ENCODE measurements around the gene ZSCAN32.

Gene ZSCAN32

DNA sequence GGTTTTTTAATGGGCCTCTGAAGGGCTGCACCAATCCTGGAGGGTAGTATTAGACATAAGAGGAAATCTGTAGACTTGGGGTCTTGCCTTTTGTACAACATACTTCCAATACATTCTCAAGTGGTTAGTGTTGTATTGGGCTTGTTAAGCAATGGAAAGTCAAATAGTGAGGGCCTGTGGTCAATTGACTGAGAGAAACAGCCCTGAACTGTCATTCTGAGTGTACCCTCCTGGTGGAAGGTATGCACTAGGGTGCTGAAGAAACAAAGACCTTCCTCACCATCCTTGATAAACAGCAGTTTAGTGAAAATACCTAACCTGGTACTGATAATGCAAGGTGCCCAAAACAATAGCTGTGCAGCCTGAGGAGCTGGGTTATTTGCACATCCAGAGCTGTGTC lies 22.9 kb downstream of the ZSCAN32 start:
- Histone ChIP-seq H3K27me3 (ENCODE audit: insufficient read depth, insufficient read length) (no peaks in the 10 kb centered on the region), H3K4me1 (ENCODE audit: insufficient read depth, insufficient read length) (no peaks in the 10 kb centered on the region), H3K9me3 (ENCODE audit: insufficient read depth, low read length) (peaks cover 75% of the 10 kb centered on the region), H3K36me3 (ENCODE audit: insufficient read depth, insufficient read length, low read length) (peaks cover 35% of the 10 kb centered on the region), H3K9ac (ENCODE audit: insufficient read length, low read depth) (no peak overlapping the region), H3K4me3 (ENCODE audit: insufficient read length, low read depth) (no peak overlapping the region)
- no peak for TF ChIP-seq ZNF274 (IDR thresholded peaks at IDR 0.05; ENCODE audit: low read depth, low read length)
- no peak for TF ChIP-seq YY1 (IDR thresholded peaks at IDR 0.05; ENCODE audit: insufficient read depth, insufficient read length)
- TF ChIP-seq SUZ12 (IDR thresholded peaks at IDR 0.05; ENCODE audit: extremely low read depth, insufficient read depth, insufficient read length) = no peak
- no peak for DNase-seq (ENCODE audit: low read depth, low spot score)

- no peak overlapping the region for H3K9ac ChIP-seq (ENCODE audit: insufficient read length, low read depth)
- no peak for TF ChIP-seq ZNF274 (IDR thresholded peaks at IDR 0.05; ENCODE audit: low read depth, low read length)
- TF ChIP-seq YY1 (IDR thresholded peaks at IDR 0.05; ENCODE audit: insufficient read depth, insufficient read length) = no peak
- no peak for TF ChIP-seq SUZ12 (IDR thresholded peaks at IDR 0.05; ENCODE audit: extremely low read depth, insufficient read depth, insufficient read length)
- H3K9me3 ChIP-seq (ENCODE audit: insufficient read depth, low read length) = peaks cover 53% of the 10 kb centered on the region
Measured at GRCh38 chr16:3375680-3376079, 25.1 kb downstream of the ZSCAN32 start.

DNA sequence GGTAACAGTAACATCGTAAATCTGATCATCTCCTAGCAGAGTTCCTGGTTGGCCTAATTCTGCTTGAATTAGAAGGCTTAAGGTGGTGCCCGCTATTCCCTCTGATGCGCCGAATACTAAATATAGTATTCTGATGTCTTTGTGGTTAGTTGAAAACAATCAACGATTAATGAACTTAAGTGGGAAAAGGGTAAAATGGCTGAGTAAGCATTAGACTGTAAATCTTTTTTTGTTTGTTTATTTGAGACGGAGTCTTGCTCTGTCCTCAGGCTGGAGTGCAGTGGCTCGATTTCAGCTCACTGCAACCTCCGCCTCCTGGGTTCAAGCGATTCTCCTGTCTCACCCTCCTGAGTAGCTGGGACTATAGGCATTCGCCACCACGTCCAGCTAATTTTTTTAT lies 31.7 kb downstream of the ZSCAN32 start:
- H3K9ac ChIP-seq (ENCODE audit: insufficient read length, low read depth) = no peak overlapping the region

More at GRCh38 chr16:3375680-3376079, 25.1 kb downstream of the ZSCAN32 start:
- DNase-seq (ENCODE audit: low read depth, low spot score) = no peak
- Histone ChIP-seq H3K36me3 (ENCODE audit: insufficient read depth, insufficient read length, low read length) (peaks cover 17% of the 10 kb centered on the region), H3K4me1 (ENCODE audit: insufficient read depth, insufficient read length) (no peaks in the 10 kb centered on the region), H3K4me3 (ENCODE audit: insufficient read length, low read depth) (no peak overlapping the region), H3K27me3 (ENCODE audit: insufficient read depth, insufficient read length) (no peaks in the 10 kb centered on the region)

GRCh38 chr16:3364774-3365427 lies 35.9 kb downstream of the ZSCAN32 start:
- H3K9me3 ChIP-seq (ENCODE audit: insufficient read depth, low read length) = no peaks in the 10 kb centered on the region; the same call in 1 of the 2 replicates
- H3K4me1 ChIP-seq (ENCODE audit: insufficient read depth, insufficient read length) = no peaks in the 10 kb centered on the region
- peak; percentile 98 for DNase-seq (ENCODE audit: low read depth, low spot score)
- peaks cover 4% of the 10 kb centered on the region for H3K27me3 ChIP-seq (ENCODE audit: insufficient read depth, insufficient read length)
- TF ChIP-seq ZNF274 (IDR thresholded peaks at IDR 0.05; ENCODE audit: low read depth, low read length) = no peak
- no peak for TF ChIP-seq YY1 (IDR thresholded peaks at IDR 0.05; ENCODE audit: insufficient read depth, insufficient read length)
- TF ChIP-seq SUZ12 (IDR thresholded peaks at IDR 0.05; ENCODE audit: extremely low read depth, insufficient read depth, insufficient read length) = no peak
- H3K9ac ChIP-seq (ENCODE audit: insufficient read length, low read depth) = peak overlapping the region; percentile 89
- no peaks in the 10 kb centered on the region for H3K36me3 ChIP-seq (ENCODE audit: insufficient read depth, insufficient read length, low read length)
- H3K4me3 ChIP-seq (ENCODE audit: insufficient read length, low read depth) = peak overlapping the region; percentile 89

More for the DNA sequence above, 31.7 kb downstream of the ZSCAN32 start:
- H3K9me3 ChIP-seq (ENCODE audit: insufficient read depth, low read length) = peaks cover 5% of the 10 kb centered on the region; the same call in 1 of the 2 replicates
- no peak for DNase-seq (ENCODE audit: low read depth, low spot score)
- no peaks in the 10 kb centered on the region for H3K27me3 ChIP-seq (ENCODE audit: insufficient read depth, insufficient read length)
- no peak for TF ChIP-seq YY1 (IDR thresholded peaks at IDR 0.05; ENCODE audit: insufficient read depth, insufficient read length)
- no peak for TF ChIP-seq SUZ12 (IDR thresholded peaks at IDR 0.05; ENCODE audit: extremely low read depth, insufficient read depth, insufficient read length)
- no peak for TF ChIP-seq ZNF274 (IDR thresholded peaks at IDR 0.05; ENCODE audit: low read depth, low read length)
- no peak overlapping the region for H3K4me3 ChIP-seq (ENCODE audit: insufficient read length, low read depth)
- no peaks in the 10 kb centered on the region for H3K4me1 ChIP-seq (ENCODE audit: insufficient read depth, insufficient read length)
- H3K36me3 ChIP-seq (ENCODE audit: insufficient read depth, insufficient read length, low read length) = peaks cover 4% of the 10 kb centered on the region

DNA sequence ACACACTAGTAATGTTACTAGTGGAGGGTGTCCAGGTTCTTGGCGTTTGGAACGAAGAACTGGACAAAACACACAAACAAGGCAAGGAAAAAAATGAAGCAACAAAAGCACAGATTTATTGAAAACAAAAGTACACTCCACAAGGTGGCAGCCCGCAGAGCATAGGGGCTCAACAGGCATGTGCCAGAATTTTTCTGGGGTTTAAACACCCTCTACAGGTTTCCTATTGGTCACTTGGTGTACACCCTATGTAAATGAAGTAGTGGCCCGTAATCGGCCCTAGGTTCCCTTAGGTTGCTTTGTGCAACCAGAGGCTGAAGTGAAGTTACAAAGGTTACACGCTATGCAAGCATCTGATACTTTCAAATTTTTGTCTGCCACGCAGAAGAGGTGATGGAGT lies 37.0 kb downstream of the ZSCAN32 start:
- Histone ChIP-seq H3K9me3 (ENCODE audit: insufficient read depth, low read length) (no peaks in the 10 kb centered on the region; the same call in 1 of the 2 replicates), H3K36me3 (ENCODE audit: insufficient read depth, insufficient read length, low read length) (no peaks in the 10 kb centered on the region), H3K9ac (ENCODE audit: insufficient read length, low read depth) (no peak overlapping the region), H3K27me3 (ENCODE audit: insufficient read depth, insufficient read length) (peaks cover 4% of the 10 kb centered on the region), H3K4me1 (ENCODE audit: insufficient read depth, insufficient read length) (no peaks in the 10 kb centered on the region), H3K4me3 (ENCODE audit: insufficient read length, low read depth) (no peak overlapping the region)
- TF ChIP-seq SUZ12 (IDR thresholded peaks at IDR 0.05; ENCODE audit: extremely low read depth, insufficient read depth, insufficient read length) = no peak
- no peak for TF ChIP-seq YY1 (IDR thresholded peaks at IDR 0.05; ENCODE audit: insufficient read depth, insufficient read length)
- TF ChIP-seq ZNF274 (IDR thresholded peaks at IDR 0.05; ENCODE audit: low read depth, low read length) = no peak
- DNase-seq (ENCODE audit: low read depth, low spot score) = no peak

- Histone ChIP-seq H3K36me3 (ENCODE audit: insufficient read depth, insufficient read length, low read length) (no peaks in the 10 kb centered on the region), H3K4me3 (ENCODE audit: insufficient read length, low read depth) (no peak overlapping the region)
- no peak for TF ChIP-seq YY1 (IDR thresholded peaks at IDR 0.05; ENCODE audit: insufficient read depth, insufficient read length)
- no peak for TF ChIP-seq SUZ12 (IDR thresholded peaks at IDR 0.05; ENCODE audit: extremely low read depth, insufficient read depth, insufficient read length)
- no peak for TF ChIP-seq ZNF274 (IDR thresholded peaks at IDR 0.05; ENCODE audit: low read depth, low read length)
Measured at GRCh38 chr16:3362931-3363330, 37.9 kb downstream of the ZSCAN32 start.

GRCh38 chr16:3358871-3359270 lies 41.9 kb downstream of the ZSCAN32 start:
- H3K27me3 ChIP-seq (ENCODE audit: insufficient read depth, insufficient read length) = peaks cover 6% of the 10 kb centered on the region
- no peak overlapping the region for H3K9ac ChIP-seq (ENCODE audit: insufficient read length, low read depth)
- no peaks in the 10 kb centered on the region for H3K4me1 ChIP-seq (ENCODE audit: insufficient read depth, insufficient read length)
- no peaks in the 10 kb centered on the region for H3K36me3 ChIP-seq (ENCODE audit: insufficient read depth, insufficient read length, low read length)
- DNase-seq (ENCODE audit: low read depth, low spot score) = no peak
- TF ChIP-seq ZNF274 (IDR thresholded peaks at IDR 0.05; ENCODE audit: low read depth, low read length) = no peak
- no peak for TF ChIP-seq SUZ12 (IDR thresholded peaks at IDR 0.05; ENCODE audit: extremely low read depth, insufficient read depth, insufficient read length)
- no peak for TF ChIP-seq YY1 (IDR thresholded peaks at IDR 0.05; ENCODE audit: insufficient read depth, insufficient read length)
- H3K4me3 ChIP-seq (ENCODE audit: insufficient read length, low read depth) = no peak overlapping the region
- no peaks in the 10 kb centered on the region for H3K9me3 ChIP-seq (ENCODE audit: insufficient read depth, low read length)

More at GRCh38 chr16:3362931-3363330, 37.9 kb downstream of the ZSCAN32 start:
- Histone ChIP-seq H3K9ac (ENCODE audit: insufficient read length, low read depth) (no peak overlapping the region), H3K27me3 (ENCODE audit: insufficient read depth, insufficient read length) (peaks cover 4% of the 10 kb centered on the region), H3K4me1 (ENCODE audit: insufficient read depth, insufficient read length) (no peaks in the 10 kb centered on the region), H3K9me3 (ENCODE audit: insufficient read depth, low read length) (no peaks in the 10 kb centered on the region; the same call in 1 of the 2 replicates)
- DNase-seq (ENCODE audit: low read depth, low spot score) = no peak
